Trophoblast cell (in vitro differentiated cells and primary cell): ENCODE data around the gene NFE2L3.
A peak's percentile ranks its signal among the peaks of the same experiment; 100 is the strongest.

Source experiments
- DNase-seq, 2 donors: peaks; one replicate each; pipeline ENCODE4 v3.0.0-alpha.2; 2016
- H2AFZ ChIP-seq: 2 replicates; pipeline ENCODE4 v1.6.1; 2013; ENCODE audit warnings: low read length, moderate library complexity, mild to moderate bottlenecking; ENCODE audit not compliant: insufficient read depth, poor library complexity
- H2AK5ac ChIP-seq: 2 replicates; pipeline ENCODE4 v1.6.1; 2013; ENCODE audit warnings: mild to moderate bottlenecking, low read length
- H2BK120ac ChIP-seq: 2 replicates; pipeline ENCODE4 v1.6.1; 2013; ENCODE audit warnings: low read length, mild to moderate bottlenecking, moderate library complexity; ENCODE audit not compliant: insufficient read depth, poor library complexity
- H2BK12ac ChIP-seq: 2 replicates; pipeline ENCODE4 v1.6.1; 2013; ENCODE audit warnings: mild to moderate bottlenecking, low read length, moderate library complexity
- H2BK5ac ChIP-seq: 2 replicates; pipeline ENCODE4 v1.6.1; 2013; ENCODE audit warnings: low read length, low read depth, moderate library complexity, mild to moderate bottlenecking; ENCODE audit not compliant: poor library complexity
- H3K14ac ChIP-seq: 2 replicates; pipeline ENCODE4 v1.6.1; 2013; ENCODE audit warnings: mild to moderate bottlenecking, low read length
- H3K18ac ChIP-seq: 2 replicates; pipeline ENCODE4 v1.6.1; 2013; ENCODE audit warnings: mild to moderate bottlenecking, low read length
- H3K23ac ChIP-seq: 2 replicates; pipeline ENCODE4 v1.6.1; 2013; ENCODE audit warnings: low read length
- H3K27ac ChIP-seq: 2 replicates; pipeline ENCODE4 v1.5.1; 2013; ENCODE audit warnings: low read depth, mild to moderate bottlenecking, inconsistent platforms, low read length, moderate library complexity
- H3K27me3 ChIP-seq: 2 replicates; pipeline ENCODE4 v1.6.1; 2013; ENCODE audit warnings: inconsistent platforms, mild to moderate bottlenecking, low read length, moderate library complexity; ENCODE audit not compliant: insufficient read depth
- H3K36me3 ChIP-seq, 2 experiments: 1 replicate in 1 of 2; 2 replicates in 1 of 2; pipeline ENCODE4 v1.6.1; 2013; ENCODE audit warnings: low read length in 2 of 2, mild to moderate bottlenecking in 2 of 2, moderate library complexity in 1 of 2; ENCODE audit not compliant: insufficient read depth in 2 of 2, control insufficient read depth in 1 of 2
- H3K4ac ChIP-seq: 2 replicates; pipeline ENCODE4 v1.6.1; 2013; ENCODE audit warnings: low read depth, mild to moderate bottlenecking, low read length, moderate library complexity
- H3K4me1 ChIP-seq, 2 experiments: 1 replicate in 1 of 2; 2 replicates in 1 of 2; pipeline ENCODE4 v1.6.1; 2013; ENCODE audit warnings: low read length in 2 of 2, mild to moderate bottlenecking in 2 of 2, moderate library complexity in 1 of 2; ENCODE audit not compliant: insufficient read depth in 2 of 2, control insufficient read depth in 1 of 2
- H3K4me2 ChIP-seq: 2 replicates; pipeline ENCODE4 v1.6.1; 2013; ENCODE audit warnings: inconsistent platforms, mild to moderate bottlenecking, low read length, moderate library complexity
- H3K4me3 ChIP-seq: 2 replicates; pipeline ENCODE4 v1.5.1; 2013; ENCODE audit warnings: mild to moderate bottlenecking, low read depth, low read length, inconsistent platforms
- H3K79me1 ChIP-seq: one replicate; pipeline ENCODE4 v1.6.1; 2013; ENCODE audit warnings: low read length
- H3K79me2 ChIP-seq: 2 replicates; pipeline ENCODE4 v1.6.1; 2013; ENCODE audit warnings: low read length, mild to moderate bottlenecking; ENCODE audit not compliant: control insufficient read depth, insufficient read depth, poor library complexity
- H3K9ac ChIP-seq: 2 replicates; pipeline ENCODE4 v1.6.1; 2013; ENCODE audit warnings: mild to moderate bottlenecking, low read length
- H3K9me3 ChIP-seq: 2 replicates; pipeline ENCODE4 v1.6.1; 2013; ENCODE audit warnings: low read depth, mild to moderate bottlenecking, control low read depth, inconsistent platforms, low read length; ENCODE audit not compliant: insufficient read depth
- H4K12ac ChIP-seq: 2 replicates; pipeline ENCODE4 v1.6.1; 2013; ENCODE audit warnings: low read depth, mild to moderate bottlenecking, low read length, moderate library complexity
- H4K8ac ChIP-seq: 2 replicates; pipeline ENCODE4 v1.6.1; 2013; ENCODE audit warnings: low read depth, mild to moderate bottlenecking, low read length, moderate library complexity
- H4K91ac ChIP-seq: one replicate; pipeline ENCODE4 v1.6.1; 2013; ENCODE audit warnings: low read depth, mild to moderate bottlenecking, low read length, moderate library complexity
- WGBS: extraction: QIAGEN DNeasy Blood & Tissue Kit; methylation state at CpG from one replicate; pipeline ENCODE4 v1.1.7; 2013; ENCODE audit warnings: missing lambda C conversion rate; ENCODE audit not compliant: insufficient read length, insufficient coverage; ENCODE audit errors: extremely low coverage; 5-methylcytosine and 5-hydroxymethylcytosine counted together

Gene NFE2L3

DNA sequence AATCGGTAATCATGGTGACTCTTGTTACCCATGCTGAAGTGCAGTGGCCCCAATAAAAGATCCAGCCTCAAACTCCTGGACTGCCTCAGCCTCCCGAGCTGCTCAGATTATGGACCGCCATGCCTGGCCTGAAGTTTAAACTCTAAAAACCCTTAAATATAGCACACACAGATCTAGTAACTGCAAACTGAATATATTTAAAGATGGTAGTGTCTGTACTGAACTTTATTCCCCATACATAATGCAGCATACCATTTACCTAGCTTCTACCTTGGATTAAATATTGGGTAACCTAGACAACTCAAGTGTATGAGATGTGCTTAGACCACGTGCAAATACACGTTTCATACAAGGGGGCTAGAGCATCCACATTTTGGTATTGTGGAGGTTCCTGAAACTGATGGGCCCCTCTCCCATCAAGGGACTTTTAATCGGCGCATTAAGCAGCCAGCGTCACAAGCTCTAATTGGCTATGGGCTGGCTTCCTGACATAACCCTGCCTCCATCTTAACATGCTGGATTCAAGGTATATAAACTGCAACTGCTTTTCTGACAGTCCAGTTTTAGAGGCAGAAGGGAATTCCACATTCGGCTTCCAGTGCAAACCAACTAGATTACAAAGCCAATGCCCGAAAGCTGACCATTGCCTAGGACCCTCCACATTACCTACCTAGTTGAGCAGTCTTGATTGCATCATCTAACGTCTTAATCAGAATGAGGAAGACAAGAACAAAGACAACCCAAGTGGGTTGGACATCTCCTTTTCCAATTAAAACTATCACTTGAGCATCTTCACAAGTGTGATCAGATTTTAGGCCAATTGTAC is 35.6 kb downstream of the NFE2L3 start:
- Histone ChIP-seq H3K9me3 (no peaks in the 10 kb centered on the region), H3K14ac (no peak overlapping the region), H2AFZ (no peak overlapping the region), H3K4me1 (no peaks in the 10 kb centered on the region), H2BK12ac (no peak overlapping the region), H3K79me2 (no peaks in the 10 kb centered on the region), H2BK120ac (no peak overlapping the region), H3K27ac (no peak overlapping the region), H4K8ac (no peak overlapping the region), H3K4me2 (no peak overlapping the region), H4K12ac (no peak overlapping the region), H3K79me1 (no peaks in the 10 kb centered on the region), H3K9ac (no peak overlapping the region), H2BK5ac (no peak overlapping the region), H4K91ac (no peak overlapping the region), H2AK5ac (no peak overlapping the region), H3K4me3 (no peak overlapping the region), H3K36me3 (peaks cover 4 to 34% of the 10 kb centered on the region in 2 experiments), H3K27me3 (no peaks in the 10 kb centered on the region), H3K23ac (no peak overlapping the region), H3K4ac (no peak overlapping the region), H3K18ac (no peak overlapping the region)
- no CpG with 5 or more reads among the region's 11 CpGs for WGBS
- DNase-seq = no peak

DNA sequence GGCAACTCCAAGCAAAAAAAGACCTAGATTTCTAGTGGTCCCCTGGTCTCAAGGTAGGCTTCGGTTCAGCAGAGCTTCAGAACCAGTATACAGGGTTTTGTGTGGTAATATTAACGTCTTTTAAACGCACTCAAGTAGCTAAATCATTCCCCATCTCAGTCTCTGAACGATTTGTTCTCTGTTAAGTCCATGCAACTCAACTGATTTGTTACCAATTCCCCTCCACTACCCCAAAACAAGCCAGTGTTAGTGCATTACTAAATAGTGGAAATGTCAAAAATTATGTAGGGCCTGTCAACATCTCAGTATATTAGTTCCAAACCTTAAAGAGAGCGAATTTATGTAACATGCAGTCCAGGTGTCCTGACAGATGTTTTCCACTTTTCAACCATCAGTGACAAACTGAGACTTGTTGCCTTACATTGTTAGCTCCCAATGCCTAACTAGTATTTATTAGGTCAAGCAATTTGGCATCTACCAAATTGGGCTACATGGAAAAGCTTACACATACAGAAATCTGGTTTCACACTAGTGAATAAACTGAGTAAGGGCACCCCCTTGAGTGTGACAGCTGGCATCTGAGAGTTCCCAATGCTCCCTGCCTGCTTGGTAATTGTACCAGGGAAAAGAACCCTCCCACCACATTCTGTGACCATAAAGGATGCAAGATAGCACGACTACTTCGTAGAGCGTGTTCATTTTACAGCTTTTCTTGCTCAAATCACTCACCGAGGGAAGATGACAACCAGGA is 36.4 kb downstream of the NFE2L3 start:
- Histone ChIP-seq H4K91ac (no peak overlapping the region), H3K79me1 (no peaks in the 10 kb centered on the region), H3K4ac (no peak overlapping the region), H2BK12ac (no peak overlapping the region), H3K9ac (no peak overlapping the region), H3K27ac (no peak overlapping the region), H3K18ac (no peak overlapping the region), H3K23ac (no peak overlapping the region), H2AFZ (no peak overlapping the region), H2BK120ac (no peak overlapping the region), H4K12ac (no peak overlapping the region), H3K4me2 (no peak overlapping the region), H3K36me3 (peaks cover 4 to 37% of the 10 kb centered on the region in 2 experiments), H3K14ac (no peak overlapping the region), H2BK5ac (no peak overlapping the region), H2AK5ac (no peak overlapping the region), H3K4me1 (no peaks in the 10 kb centered on the region), H3K27me3 (no peaks in the 10 kb centered on the region), H3K4me3 (no peak overlapping the region), H4K8ac (no peak overlapping the region), H3K79me2 (no peaks in the 10 kb centered on the region), H3K9me3 (no peaks in the 10 kb centered on the region)
- no CpG with 5 or more reads among the region's 9 CpGs for WGBS
- DNase-seq = peak in 1 of 2 donors; percentile 41

DNA sequence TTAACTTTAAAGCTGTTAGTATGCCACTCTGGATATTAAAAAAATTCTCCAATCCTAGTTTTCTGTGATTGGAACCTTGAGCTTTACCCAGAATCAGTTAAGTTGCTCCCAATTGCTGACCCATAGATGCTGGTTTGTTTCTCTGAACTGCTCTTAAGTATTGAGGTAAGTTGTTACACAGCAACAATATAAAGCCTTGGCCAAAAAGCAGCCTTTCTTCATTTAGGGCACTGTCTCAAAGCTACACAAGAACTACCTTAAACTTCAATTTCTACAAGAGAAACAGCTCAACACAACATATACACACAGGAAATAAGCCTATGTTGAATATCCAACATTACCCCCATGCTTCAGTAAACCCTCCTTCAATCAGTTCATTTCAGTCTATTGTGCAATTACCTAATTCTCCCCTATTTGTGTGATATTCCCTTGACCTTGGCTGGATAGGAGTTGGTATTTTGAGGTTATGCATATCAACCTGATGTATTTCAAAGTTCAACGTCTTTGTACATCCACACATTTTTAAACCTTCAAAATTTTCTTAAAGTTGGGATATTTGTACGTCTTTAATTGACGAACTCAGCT is 37.1 kb downstream of the NFE2L3 start:
- H3K79me1 ChIP-seq = no peaks in the 10 kb centered on the region
- H4K12ac ChIP-seq = no peak overlapping the region
- no peaks in the 10 kb centered on the region for H3K4me1 ChIP-seq
- no peak overlapping the region for H3K4me2 ChIP-seq
- no peak overlapping the region for H2BK5ac ChIP-seq
- H3K79me2 ChIP-seq = no peaks in the 10 kb centered on the region
- DNase-seq = peak in 1 of 2 donors; percentile 31
- peaks cover 8 to 42% of the 10 kb centered on the region in 2 experiments for H3K36me3 ChIP-seq
- H3K4me3 ChIP-seq = no peak overlapping the region
- no peak overlapping the region for H3K18ac ChIP-seq
- H3K27me3 ChIP-seq = no peaks in the 10 kb centered on the region
- no peak overlapping the region for H4K8ac ChIP-seq
- H2BK120ac ChIP-seq = no peak overlapping the region
- WGBS = no CpG with 5 or more reads among the region's 3 CpGs
- no peak overlapping the region for H3K4ac ChIP-seq
- no peak overlapping the region for H3K27ac ChIP-seq
- H3K9ac ChIP-seq = no peak overlapping the region
- H4K91ac ChIP-seq = no peak overlapping the region
- H2AK5ac ChIP-seq = no peak overlapping the region
- no peaks in the 10 kb centered on the region for H3K9me3 ChIP-seq
- H2BK12ac ChIP-seq = no peak overlapping the region
- no peak overlapping the region for H3K14ac ChIP-seq
- no peak overlapping the region for H2AFZ ChIP-seq
- H3K23ac ChIP-seq = no peak overlapping the region

DNA sequence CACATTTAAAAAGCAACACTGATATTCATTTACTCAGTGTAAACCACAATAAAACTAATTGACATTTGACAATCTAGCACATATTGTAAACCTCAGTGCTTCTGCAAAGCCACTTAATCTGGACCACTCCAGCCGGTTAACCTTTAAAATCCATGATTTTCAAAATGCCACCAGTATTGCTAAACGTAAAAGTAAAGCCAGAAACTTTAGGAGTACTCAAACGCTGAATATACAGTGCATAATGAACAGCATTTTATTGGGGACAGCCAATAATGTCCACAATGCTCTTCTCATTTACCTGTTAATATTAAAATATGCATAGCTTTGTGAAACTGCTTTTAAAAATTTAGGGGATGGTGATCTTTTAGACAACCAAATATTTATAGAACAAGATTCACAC is 37.7 kb downstream of the NFE2L3 start:
- H3K4me3 ChIP-seq = no peak overlapping the region
- H2BK120ac ChIP-seq = no peak overlapping the region
- H3K79me2 ChIP-seq = peaks cover 4% of the 10 kb centered on the region
- peaks cover 14 to 49% of the 10 kb centered on the region in 2 experiments for H3K36me3 ChIP-seq
- no peak overlapping the region for H3K4ac ChIP-seq
- no peak overlapping the region for H2AK5ac ChIP-seq
- H3K79me1 ChIP-seq = no peaks in the 10 kb centered on the region
- no peak overlapping the region for H3K9ac ChIP-seq
- H3K23ac ChIP-seq = no peak overlapping the region
- H4K8ac ChIP-seq = no peak overlapping the region
- H4K12ac ChIP-seq = no peak overlapping the region
- H2AFZ ChIP-seq = no peak overlapping the region
- H3K14ac ChIP-seq = no peak overlapping the region
- no peaks in the 10 kb centered on the region for H3K9me3 ChIP-seq
- no peak overlapping the region for H4K91ac ChIP-seq
- no CpG with 5 or more reads among the region's 3 CpGs for WGBS
- peak in 1 of 2 donors; percentile 23 for DNase-seq
- H3K4me2 ChIP-seq = no peak overlapping the region
- H3K4me1 ChIP-seq = no peaks in the 10 kb centered on the region
- H2BK5ac ChIP-seq = no peak overlapping the region
- no peak overlapping the region for H3K18ac ChIP-seq
- no peaks in the 10 kb centered on the region for H3K27me3 ChIP-seq
- H3K27ac ChIP-seq = no peak overlapping the region
- no peak overlapping the region for H2BK12ac ChIP-seq
